ENCODE measurements around the gene CHGA. TPM values are rescaled to one million over a fixed set of nuclear protein-coding genes. Genes with fewer than 3 reads are reported as not detected.

Gene CHGA
- total and polyA plus RNA-seq, 10 donors: 0.09 to 0.20 TPM; not detected in 8

GRCh38 chr14:92927349-92928257 lies 4.7 kb downstream of the CHGA start:
- no peak overlapping the region for H3K27ac ChIP-seq
- H3K4me3 ChIP-seq: no peak overlapping the region
- no peak for DNase-seq
- peaks cover 0 to 33% (median 13%) of the 10 kb centered on the region in 7 donors for H3K27me3 ChIP-seq (replicated peaks in 1 of 7)
- H3K36me3 ChIP-seq: peaks cover 0 to 3% (median 0%) of the 10 kb centered on the region in 6 donors
- no peak for TF ChIP-seq POLR2AphosphoS5 (IDR thresholded peaks at IDR 0.05)
- TF ChIP-seq CTCF (IDR thresholded peaks at IDR 0.05 in 8 of 11, conservative IDR thresholded peaks at IDR 0.05 in 3 of 11): no peak
- TF ChIP-seq POLR2A (IDR thresholded peaks at IDR 0.05): no peak
- peaks cover 0 to 25% (median 5%) of the 10 kb centered on the region in 6 donors for H3K4me1 ChIP-seq
- no peaks in the 10 kb centered on the region for H3K9me3 ChIP-seq
- 56 to 65% (median 63%) methylated on average over 13 to 14 of the region's 14 CpGs for WGBS, 5 donors
- intact Hi-C loops (cut with DNase I; ENCODE audit: low total_unique reads): no loop called here

GRCh38 chr14:92928258-92928629 lies 5.3 kb downstream of the CHGA start:
- intact Hi-C loops (cut with DNase I; ENCODE audit: low total_unique reads): no loop called here
- Histone ChIP-seq H3K9me3 (no peaks in the 10 kb centered on the region), H3K27me3 (replicated peaks in 1 of 7) (peaks cover 0 to 27% (median 7%) of the 10 kb centered on the region in 7 donors), H3K4me3 (no peak overlapping the region), H3K4me1 (peaks cover 0 to 18% (median 2%) of the 10 kb centered on the region in 6 donors), H3K36me3 (peaks cover 0 to 5% (median 0%) of the 10 kb centered on the region in 6 donors), H3K27ac (no peak overlapping the region)
- no peak for TF ChIP-seq POLR2A (IDR thresholded peaks at IDR 0.05)
- no peak for TF ChIP-seq POLR2AphosphoS5 (IDR thresholded peaks at IDR 0.05)
- no peak for TF ChIP-seq CTCF (IDR thresholded peaks at IDR 0.05 in 8 of 11, conservative IDR thresholded peaks at IDR 0.05 in 3 of 11)
- no peak for DNase-seq
- WGBS, 5 donors: 66 to 81% (median 76%) methylated on average over 3 of the region's 3 CpGs

- no peaks in the 10 kb centered on the region for H3K9me3 ChIP-seq
- peaks cover 0 to 6% (median 0%) of the 10 kb centered on the region in 6 donors for H3K36me3 ChIP-seq
- no peak overlapping the region for H3K27ac ChIP-seq
- 78 to 92% (median 83%) methylated on average over 12 of the region's 12 CpGs for WGBS, 5 donors
- DNase-seq: no peak
- no peak overlapping the region for H3K4me3 ChIP-seq
- peaks cover 0 to 9% (median 0%) of the 10 kb centered on the region in 6 donors for H3K4me1 ChIP-seq
- H3K27me3 ChIP-seq (replicated peaks in 1 of 7): peaks cover 0 to 18% (median 0%) of the 10 kb centered on the region in 7 donors
- intact Hi-C loops (cut with DNase I; ENCODE audit: low total_unique reads): no loop called here
- TF ChIP-seq POLR2AphosphoS5 (IDR thresholded peaks at IDR 0.05): no peak
- no peak for TF ChIP-seq POLR2A (IDR thresholded peaks at IDR 0.05)
Observed at GRCh38 chr14:92928961-92929688, 6.2 kb downstream of the CHGA start.

- DNase-seq: no peak
- H3K9me3 ChIP-seq: no peaks in the 10 kb centered on the region
- H3K4me3 ChIP-seq: no peak overlapping the region
- no peak overlapping the region for H3K27ac ChIP-seq
- TF ChIP-seq POLR2AphosphoS5 (IDR thresholded peaks at IDR 0.05): no peak
- TF ChIP-seq CTCF (IDR thresholded peaks at IDR 0.05 in 8 of 11, conservative IDR thresholded peaks at IDR 0.05 in 3 of 11): no peak
- no peak for TF ChIP-seq POLR2A (IDR thresholded peaks at IDR 0.05)
- 81 to 94% (median 91%) methylated on average over 15 to 20 of the region's 20 CpGs for WGBS, 5 donors
- peaks cover 0 to 9% (median 0%) of the 10 kb centered on the region in 6 donors for H3K4me1 ChIP-seq
- peaks cover 0 to 11% (median 0%) of the 10 kb centered on the region in 7 donors for H3K27me3 ChIP-seq (replicated peaks in 1 of 7)
- H3K36me3 ChIP-seq: peaks cover 0 to 14% (median 0%) of the 10 kb centered on the region in 6 donors
- intact Hi-C loops (cut with DNase I; ENCODE audit: low total_unique reads): no loop called here
Observed at GRCh38 chr14:92929689-92930608, 7.0 kb downstream of the CHGA start.
